Prostate gland (tissue), 2 donors: ENCODE results near the gene RNF215.

Experiments
- CTCF ChIP-seq, 4 experiments: fragments of 200-600 bp in 2 of 4; fragments of 450-650 bp in 2 of 4; sonication (generic) in 2 of 4; IDR thresholded peaks; 1 replicate in 3 of 4; 2 replicates in 1 of 4; pipeline ENCODE4 v1.5.1; 2016 to 2019; ENCODE audit warnings: antibody characterized with exemption in 4 of 4, mild to moderate bottlenecking in 2 of 4, moderate library complexity in 2 of 4
- POLR2AphosphoS5 ChIP-seq: sonication (generic); formaldehyde crosslinking; IDR thresholded peaks from one replicate; pipeline ENCODE4 v1.6.1; 2017; ENCODE audit warnings: antibody characterized with exemption

GRCh38 chr22:30416403-30416802, 29.2 kb upstream of the RNF215 start:
- TF ChIP-seq CTCF (IDR thresholded peaks at IDR 0.05): no peak
- no peak for TF ChIP-seq POLR2AphosphoS5
